HEK293T (cell line): ENCODE data around the gene WIPF3.

Source experiments
- CTCF ChIA-PET: fragments of 350-600 bp; formaldehyde crosslinking; extraction: SDS; loops from one replicate; lab custom pipeline; 2021; ENCODE audit warnings: antibody characterized with exemption, inconsistent platforms; lab: Yijun Ruan, JAX
- POLR2A ChIA-PET: fragments of 350-600 bp; formaldehyde crosslinking; extraction: SDS; loops from one replicate; lab custom pipeline; 2020; ENCODE audit warnings: antibody characterized with exemption, inconsistent platforms; lab: Yijun Ruan, JAX
- DNase-seq: peaks from one replicate; pipeline ENCODE4 v3.0.0; 2012; ENCODE audit warnings: mixed read lengths; ENCODE audit errors: extremely low spot score
- ARNT ChIP-seq: fragments of 450-650 bp; IDR thresholded peaks from 2 replicates; pipeline ENCODE4 v1.6.1; 2017; ENCODE audit warnings: mild to moderate bottlenecking
- BHLHE40 ChIP-seq: fragments of 450-650 bp; IDR thresholded peaks from 2 replicates; pipeline ENCODE4 v1.6.1; 2016; ENCODE audit warnings: mild to moderate bottlenecking, moderate library complexity, borderline replicate concordance
- CTBP1 ChIP-seq: fragments of 450-650 bp; IDR thresholded peaks from 2 replicates; pipeline ENCODE4 v1.6.1; 2016; ENCODE audit warnings: borderline replicate concordance
- ELF4 ChIP-seq: fragments of 450-650 bp; IDR thresholded peaks from 2 replicates; pipeline ENCODE4 v1.6.1; 2017; ENCODE audit warnings: antibody characterized with exemption
- FOXA1 ChIP-seq: fragments of 450-650 bp; IDR thresholded peaks from 2 replicates; pipeline ENCODE4 v1.6.1; 2016; ENCODE audit warnings: mild to moderate bottlenecking
- FOXK2 ChIP-seq: fragments of 450-650 bp; IDR thresholded peaks from 2 replicates; pipeline ENCODE4 v1.6.1; 2016; ENCODE audit warnings: mild to moderate bottlenecking
- FOXM1 ChIP-seq: fragments of 450-650 bp; IDR thresholded peaks from 2 replicates; pipeline ENCODE4 v1.6.1; 2017; ENCODE audit warnings: mild to moderate bottlenecking, borderline replicate concordance
- HDGF ChIP-seq: fragments of 450-650 bp; IDR thresholded peaks from 2 replicates; pipeline ENCODE4 v1.6.1; 2017; ENCODE audit warnings: antibody characterized with exemption, borderline replicate concordance
- L3MBTL2 ChIP-seq: fragments of 450-650 bp; conservative IDR thresholded peaks from 2 replicates; pipeline ENCODE4 v1.6.1; 2016; ENCODE audit warnings: mild to moderate bottlenecking
- LEF1 ChIP-seq: fragments of 450-650 bp; IDR thresholded peaks from 2 replicates; pipeline ENCODE4 v1.6.1; 2017; ENCODE audit warnings: mild to moderate bottlenecking, borderline replicate concordance
- NFRKB ChIP-seq: fragments of 450-650 bp; IDR thresholded peaks from 2 replicates; pipeline ENCODE4 v1.6.1; 2016; ENCODE audit warnings: mild to moderate bottlenecking, moderate library complexity
- SP1 ChIP-seq: fragments of 450-650 bp; IDR thresholded peaks from 2 replicates; pipeline ENCODE4 v1.6.1; 2017
- SUZ12 ChIP-seq: fragments of 450-650 bp; IDR thresholded peaks from 2 replicates; pipeline ENCODE4 v1.6.1; 2016; ENCODE audit warnings: mild to moderate bottlenecking
- TARDBP ChIP-seq: fragments of 450-650 bp; IDR thresholded peaks from 2 replicates; pipeline ENCODE4 v1.6.1; 2016
- ZNF384 ChIP-seq: fragments of 450-650 bp; IDR thresholded peaks from 2 replicates; pipeline ENCODE4 v1.6.1; 2016
- TF ChIP-seq, protein P1 (sequence below): fragments of 450-650 bp; IDR thresholded peaks from 2 replicates; pipeline ENCODE4 v1.6.1; 2016

WIPF3 gene

DNA sequence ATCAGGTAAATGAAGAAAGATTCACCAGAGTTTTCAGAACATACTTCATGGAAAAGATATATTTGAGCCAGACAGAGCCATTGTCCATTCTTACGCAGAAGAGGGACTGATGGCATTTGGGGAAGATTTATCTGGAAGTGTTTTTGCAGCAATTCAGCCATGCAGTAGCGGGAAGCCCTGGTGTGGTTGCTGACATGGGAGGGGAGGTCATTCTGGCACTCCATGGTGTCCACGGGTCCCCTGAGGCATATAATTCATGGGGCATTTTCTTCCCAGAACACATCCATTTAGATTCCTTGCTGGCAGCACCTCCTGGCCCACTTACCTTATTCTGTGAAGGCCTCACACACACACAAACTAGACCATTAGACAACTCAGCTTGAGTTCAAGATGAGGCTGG, 55.6 kb downstream of the WIPF3 start:
- CTCF ChIA-PET, result no interaction called here

DNA sequence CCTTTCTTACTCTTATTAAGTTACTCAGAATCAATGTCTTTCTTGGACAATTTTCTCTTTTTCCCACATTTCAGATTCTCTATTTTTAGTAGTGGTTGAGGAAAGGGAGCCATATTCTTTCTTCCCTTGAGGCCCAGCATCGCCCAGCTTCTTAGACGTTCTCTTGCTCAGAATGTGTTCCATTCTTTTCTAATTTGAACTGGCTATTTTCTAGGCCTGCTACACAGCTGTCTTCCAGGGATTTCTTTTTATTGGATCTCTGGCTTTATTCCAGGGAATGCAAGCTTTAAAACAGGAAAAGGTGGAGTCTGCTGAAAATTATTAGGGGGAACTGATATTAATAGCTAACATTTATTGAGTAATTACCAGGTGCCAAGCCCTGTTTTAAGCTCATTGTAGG, 58.3 kb downstream of the WIPF3 start:
- CTCF ChIA-PET, result no interaction called here
- TF ChIP-seq CTBP1 (no peak), SUZ12 (no peak), ELF4 (no peak), L3MBTL2 (no peak), NFRKB (no peak)
- no peak for DNase-seq
- POLR2A ChIA-PET, result no interaction called here

More for the DNA sequence above, 55.6 kb downstream of the WIPF3 start:
- no peak for TF ChIP-seq BHLHE40
- TF ChIP-seq ELF4, result no peak
- TF ChIP-seq TARDBP, result no peak
- no peak for TF ChIP-seq FOXK2
- TF ChIP-seq SP1, result no peak
- TF ChIP-seq, protein P1, sequence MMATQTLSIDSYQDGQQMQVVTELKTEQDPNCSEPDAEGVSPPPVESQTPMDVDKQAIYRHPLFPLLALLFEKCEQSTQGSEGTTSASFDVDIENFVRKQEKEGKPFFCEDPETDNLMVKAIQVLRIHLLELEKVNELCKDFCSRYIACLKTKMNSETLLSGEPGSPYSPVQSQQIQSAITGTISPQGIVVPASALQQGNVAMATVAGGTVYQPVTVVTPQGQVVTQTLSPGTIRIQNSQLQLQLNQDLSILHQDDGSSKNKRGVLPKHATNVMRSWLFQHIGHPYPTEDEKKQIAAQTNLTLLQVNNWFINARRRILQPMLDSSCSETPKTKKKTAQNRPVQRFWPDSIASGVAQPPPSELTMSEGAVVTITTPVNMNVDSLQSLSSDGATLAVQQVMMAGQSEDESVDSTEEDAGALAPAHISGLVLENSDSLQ, result no peak
- no peak for TF ChIP-seq ARNT
- TF ChIP-seq ZNF384, result no peak
- TF ChIP-seq NFRKB, result no peak
- TF ChIP-seq FOXA1, result no peak
- no peak for TF ChIP-seq HDGF
- POLR2A ChIA-PET, result no interaction called here
- DNase-seq, result no peak

DNA sequence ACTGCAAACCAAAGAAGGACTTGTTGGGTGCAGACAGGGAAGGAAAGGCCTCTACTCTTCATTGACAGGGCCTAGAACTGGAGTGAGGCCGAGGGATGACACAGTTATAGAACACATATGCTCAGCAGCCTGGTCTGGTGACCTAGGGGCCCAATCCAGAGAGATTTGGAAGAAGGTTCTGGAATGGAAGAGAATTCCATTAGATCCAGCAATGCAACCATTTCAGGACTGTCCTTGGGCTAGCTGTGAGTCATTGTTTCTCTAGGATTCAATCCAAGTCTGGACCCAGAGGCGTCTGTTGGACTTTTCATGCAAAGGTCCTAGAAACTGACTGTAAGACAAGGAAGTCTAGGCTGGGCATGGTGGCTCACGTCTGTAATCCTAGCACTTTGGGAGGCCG, 59.2 kb downstream of the WIPF3 start:
- CTCF ChIA-PET, result no interaction called here
- DNase-seq, result no peak
- POLR2A ChIA-PET, result no interaction called here
- TF ChIP-seq FOXM1 (no peak), NFRKB (no peak), ARNT (no peak), LEF1 (no peak), SUZ12 (no peak), SP1 (no peak), BHLHE40 (no peak), HDGF (no peak), CTBP1 (no peak), ELF4 (no peak), L3MBTL2 (no peak), FOXK2 (no peak), ZNF384 (no peak), FOXA1 (no peak), TARDBP (no peak)
- TF ChIP-seq, protein P1, result no peak

DNA sequence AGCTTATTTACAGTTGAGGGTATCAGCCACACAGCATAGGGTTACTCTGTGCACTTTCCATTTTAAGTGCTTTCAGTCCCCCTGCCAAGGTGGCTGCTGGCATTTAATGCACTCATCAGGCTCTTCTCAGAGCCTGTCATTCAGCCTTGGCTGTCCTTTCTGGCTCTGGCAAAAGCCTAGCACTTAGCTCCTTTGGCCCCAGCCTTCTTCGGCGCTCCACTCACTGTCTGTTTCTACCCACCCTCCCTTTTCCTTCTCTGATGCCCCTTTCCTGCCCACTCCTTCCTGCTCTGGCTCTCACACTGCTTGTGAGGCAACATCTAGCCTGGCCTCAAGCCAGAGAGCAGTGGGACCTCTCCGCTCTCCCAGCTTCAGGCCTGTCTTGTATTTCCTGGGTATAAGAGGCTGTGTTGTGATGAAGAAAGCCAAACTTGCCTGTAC, 60.2 kb downstream of the WIPF3 start:
- no peak for DNase-seq
- ChIA-PET POLR2A (no interaction called here), CTCF (no interaction called here)
- no peak for TF ChIP-seq ELF4

DNA sequence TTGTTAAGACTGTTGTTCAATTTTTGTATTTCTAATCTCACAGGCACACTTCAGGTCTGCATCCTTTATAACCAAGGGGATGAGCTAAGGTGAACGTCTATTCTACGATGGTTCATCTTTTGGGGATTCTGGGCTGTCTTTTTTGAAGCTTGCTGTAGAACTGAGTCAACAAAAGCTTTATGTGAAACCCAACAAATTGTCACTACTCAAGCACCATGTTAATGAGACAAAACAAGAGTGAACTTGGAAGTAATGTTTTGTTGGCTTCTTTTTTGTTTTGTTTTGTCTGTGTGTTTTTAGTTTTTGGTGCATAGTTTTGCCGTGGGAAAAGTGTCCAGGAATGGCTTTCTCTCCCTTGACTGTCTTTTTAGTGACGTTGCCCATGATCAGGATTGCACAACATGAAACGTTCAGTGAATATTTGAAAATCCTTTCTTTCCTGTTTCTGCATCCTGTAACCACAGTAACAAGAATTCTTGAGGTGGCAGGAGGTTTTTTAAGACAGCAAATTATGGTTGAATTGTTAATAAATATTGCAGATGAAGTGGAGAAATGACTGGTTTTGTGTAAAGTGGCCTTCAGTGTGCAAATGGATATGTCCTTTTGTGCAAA, 65.6 kb downstream of the WIPF3 start:
- DNase-seq, result no peak

DNA sequence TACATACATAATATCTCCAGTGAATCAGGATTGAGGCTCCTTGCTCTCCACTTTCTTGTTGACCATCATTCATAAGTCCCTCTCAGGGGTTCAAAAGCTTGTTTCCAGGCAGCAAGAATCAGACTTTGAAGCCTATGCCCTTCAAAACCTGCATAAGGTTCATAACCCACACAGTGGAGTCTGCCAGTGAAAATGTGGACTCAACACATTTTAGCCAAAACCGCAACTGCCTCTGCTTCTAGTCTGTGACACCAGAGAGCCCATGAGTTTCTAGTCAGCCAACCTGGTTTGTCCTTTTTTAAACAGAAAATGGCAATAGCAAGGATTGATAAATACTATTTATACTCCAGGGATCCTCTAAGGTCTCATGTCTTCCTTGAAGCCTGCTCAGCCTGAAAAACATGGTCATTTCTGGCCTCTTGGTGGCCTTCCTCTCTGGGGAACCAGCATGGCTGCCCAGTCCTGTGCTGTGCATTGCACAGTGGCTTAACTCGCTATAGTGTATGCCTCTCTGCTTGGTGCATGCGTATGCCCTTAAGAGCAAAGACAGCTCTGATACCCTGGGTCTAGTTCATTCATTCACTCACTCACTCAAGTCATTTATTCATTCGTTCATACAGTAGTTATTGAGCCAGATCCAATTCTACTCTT, 67.5 kb downstream of the WIPF3 start:
- POLR2A ChIA-PET, result no interaction called here
- CTCF ChIA-PET, result no interaction called here
- no peak for TF ChIP-seq FOXA1
- no peak for TF ChIP-seq ELF4
- no peak for TF ChIP-seq CTBP1
- TF ChIP-seq FOXM1, result no peak
- TF ChIP-seq FOXK2, result no peak
- no peak for TF ChIP-seq HDGF
- TF ChIP-seq SP1, result no peak
- TF ChIP-seq TARDBP, result no peak
- TF ChIP-seq, protein P1, result no peak
- TF ChIP-seq LEF1, result no peak
- no peak for TF ChIP-seq NFRKB
- no peak for TF ChIP-seq L3MBTL2
- no peak for TF ChIP-seq ARNT
- no peak for TF ChIP-seq SUZ12
- TF ChIP-seq BHLHE40, result no peak
- no peak for TF ChIP-seq ZNF384
- no peak for DNase-seq

More for the DNA sequence above, 65.6 kb downstream of the WIPF3 start:
- ChIA-PET CTCF (no interaction called here), POLR2A (no interaction called here)
- TF ChIP-seq LEF1, result no peak
- TF ChIP-seq, protein P1, result no peak
- TF ChIP-seq L3MBTL2, result no peak
- no peak for TF ChIP-seq HDGF
- no peak for TF ChIP-seq FOXA1
- TF ChIP-seq NFRKB, result no peak
- TF ChIP-seq BHLHE40, result no peak
- no peak for TF ChIP-seq ZNF384
- TF ChIP-seq CTBP1, result no peak
- TF ChIP-seq FOXK2, result no peak
- TF ChIP-seq ARNT, result no peak
- TF ChIP-seq FOXM1, result no peak
- TF ChIP-seq SP1, result no peak
- no peak for TF ChIP-seq TARDBP
